Neural progenitor cell (in vitro differentiated cells): ENCODE measurements around the gene PAXX.

Experiments used
- CTCF ChIP-seq: fragments of 200-600 bp; sonication (generic); IDR thresholded peaks from 2 replicates; pipeline ENCODE4 v1.5.1; 2017; ENCODE audit warnings: antibody characterized with exemption, mild to moderate bottlenecking
- EZH2 ChIP-seq: fragments of 200-600 bp; sonication (generic); IDR thresholded peaks from 2 replicates; pipeline ENCODE4 v1.6.1; 2017; ENCODE audit warnings: antibody characterized with exemption, mild to moderate bottlenecking, moderate library complexity
- EZH2phosphoT487 ChIP-seq: fragments of 200-600 bp; sonication (generic); IDR thresholded peaks from 2 replicates; pipeline ENCODE4 v1.6.1; 2017; ENCODE audit warnings: antibody characterized with exemption

- TF ChIP-seq CTCF (no peak), EZH2 (no peak), EZH2phosphoT487 (no peak)
Observed at GRCh38 chr9:137026828-137027227, 34.6 kb downstream of the PAXX start.
